GM13977 (cell line): Measurements from ENCODE around the gene RAB11FIP3.
"Not testable (repeated sequence)": the region's sequence is repeated elsewhere in the genome, so short reads cannot be mapped to it uniquely, and the experiment has no call there.

ENCODE experiments used
- DNase-seq: peaks from one replicate; pipeline ENCODE4 v3.0.0; 2012; ENCODE audit warnings: low spot score
- CTCF ChIP-seq: IDR thresholded peaks from 2 replicates; pipeline ENCODE4 v1.5.1; 2012; ENCODE audit warnings: mild to moderate bottlenecking, control low read depth; ENCODE audit not compliant: insufficient read depth; ENCODE audit errors: extremely low read depth, missing control alignments
- in situ Hi-C: fragments of 300-500 bp; cut with MboI; formaldehyde crosslinking; loops from one replicate; pipeline ENCODE4 v1.12.0; 2022; ENCODE audit warnings: low sequenced_read_pairs, low pct_unique_long_range_greater_than_20kb, mixed read lengths, inconsistent platforms; ENCODE audit not compliant: unreplicated experiment

The RAB11FIP3 gene

GRCh38 chr16:482468-483185, 57.2 kb downstream of the RAB11FIP3 start:
- no peak for DNase-seq
- no peak for TF ChIP-seq CTCF
- in situ Hi-C loops = no loop called here

- no peak for TF ChIP-seq CTCF
- in situ Hi-C loops = no loop called here
These were observed 58.1 kb downstream of the RAB11FIP3 start for GRCh38 chr16:483341-484075.

GRCh38 chr16:489606-490005, 64.2 kb downstream of the RAB11FIP3 start:
- DNase-seq = no peak
- no peak for TF ChIP-seq CTCF
- in situ Hi-C loops = no loop called here

More at GRCh38 chr16:483341-484075, 58.1 kb downstream of the RAB11FIP3 start:
- DNase-seq = no peak

- no peak for TF ChIP-seq CTCF
- in situ Hi-C loops = no loop called here
- no peak for DNase-seq
These were observed 65.3 kb downstream of the RAB11FIP3 start for GRCh38 chr16:490768-491167.

- TF ChIP-seq CTCF = no peak
- in situ Hi-C loops = no loop called here
- DNase-seq = no peak
These were observed 65.9 kb downstream of the RAB11FIP3 start for GRCh38 chr16:491220-491919.

- no peak for DNase-seq
- in situ Hi-C loops = no loop called here
- no peak for TF ChIP-seq CTCF
These were observed 66.9 kb downstream of the RAB11FIP3 start for GRCh38 chr16:492211-492875.

- DNase-seq, in situ Hi-C loops: not testable (repeated sequence)
These were observed 69.2 kb downstream of the RAB11FIP3 start for GRCh38 chr16:494676-495075.
